HepG2 (cell line): Measurements from ENCODE around the gene NGFR. TPM values are rescaled to one million over a fixed set of nuclear protein-coding genes. Genes with fewer than 3 reads are reported as not detected.

Experiments used
- BORCS8-MEF2B ChIP-seq: sonication (generic); formaldehyde crosslinking; IDR thresholded peaks from 2 replicates; pipeline ENCODE4 v1.8.0; 2022; ENCODE audit warnings: mild to moderate bottlenecking, missing genetic modification reagents
- CERS6 ChIP-seq: sonication (generic); formaldehyde crosslinking; IDR thresholded peaks from 2 replicates; pipeline ENCODE4 v1.5.0; 2020; ENCODE audit warnings: missing genetic modification reagents
- CREBL2 ChIP-seq: sonication (generic); formaldehyde crosslinking; IDR thresholded peaks from 2 replicates; pipeline ENCODE4 v1.8.1; 2023; ENCODE audit warnings: missing genetic modification reagents, mild to moderate bottlenecking, borderline replicate concordance
- DZIP1 ChIP-seq: sonication (generic); formaldehyde crosslinking; IDR thresholded peaks from 2 replicates; pipeline ENCODE4 v1.5.0; 2020; ENCODE audit warnings: mild to moderate bottlenecking, missing genetic modification reagents
- EEA1 ChIP-seq: sonication (generic); formaldehyde crosslinking; IDR thresholded peaks from 2 replicates; pipeline ENCODE4 v1.5.1; 2020; ENCODE audit warnings: mild to moderate bottlenecking, missing genetic modification reagents, borderline replicate concordance
- ELF3 ChIP-seq: IDR thresholded peaks from 2 replicates; pipeline ENCODE4 v1.6.1; 2016; ENCODE audit warnings: missing genetic modification reagents, missing compliant biosample characterization
- ETV5 ChIP-seq: IDR thresholded peaks from 2 replicates; pipeline ENCODE4 v1.6.1; 2018; ENCODE audit warnings: missing biosample characterization, missing genetic modification reagents, inconsistent platforms, borderline replicate concordance
- FOXJ3 ChIP-seq: sonication (generic); formaldehyde crosslinking; IDR thresholded peaks from 2 replicates; pipeline ENCODE4 v1.4.0; 2020; ENCODE audit warnings: missing genetic modification reagents, mild to moderate bottlenecking, borderline replicate concordance
- FOXM1 ChIP-seq: sonication (generic); formaldehyde crosslinking; IDR thresholded peaks from 2 replicates; pipeline ENCODE4 v1.5.0; 2020; ENCODE audit warnings: missing genetic modification reagents
- GABPA ChIP-seq, 2 experiments: IDR thresholded peaks; 2 replicates each; pipeline ENCODE4 v1.6.1; 2011 to 2016; ENCODE audit warnings: low read depth in 2 of 2, low read length in 1 of 2, missing biosample characterization in 1 of 2, missing genetic modification characterization in 1 of 2
- MAZ ChIP-seq, 2 experiments: sonication (generic) in 1 of 2; formaldehyde crosslinking in 1 of 2; IDR thresholded peaks; 2 replicates each; pipeline versions ENCODE4 v1.5.0 to v1.6.1; 2012 to 2020; ENCODE audit warnings: low read depth in 2 of 2, mild to moderate bottlenecking in 2 of 2, borderline replicate concordance in 1 of 2, improper control_type of control experiment in 1 of 2, low read length in 1 of 2, missing genetic modification reagents in 1 of 2, moderate library complexity in 1 of 2
- ONECUT2 ChIP-seq: sonication (generic); formaldehyde crosslinking; IDR thresholded peaks from 2 replicates; pipeline ENCODE4 v1.4.0; 2020; ENCODE audit warnings: missing genetic modification reagents
- RXRA ChIP-seq: sonication (generic); formaldehyde crosslinking; IDR thresholded peaks from 2 replicates; pipeline ENCODE4 v1.5.1; 2020; ENCODE audit warnings: missing genetic modification reagents
- TBL1XR1 ChIP-seq: fragments of 150-350 bp; IDR thresholded peaks from 2 replicates; pipeline ENCODE4 v1.6.1; 2014; ENCODE audit warnings: borderline replicate concordance, low read length; ENCODE audit not compliant: partially characterized antibody
- TRIM22 ChIP-seq: fragments of 450-650 bp; IDR thresholded peaks from 2 replicates; pipeline ENCODE4 v1.6.1; 2017
- ZNF230 ChIP-seq: sonication (generic); formaldehyde crosslinking; IDR thresholded peaks from 2 replicates; pipeline ENCODE4 v1.4.0; 2020; ENCODE audit warnings: mild to moderate bottlenecking, missing genetic modification reagents
- ZNF430 ChIP-seq: sonication (generic); formaldehyde crosslinking; IDR thresholded peaks from 2 replicates; pipeline ENCODE4 v1.9.0; 2021; ENCODE audit warnings: mild to moderate bottlenecking, missing genetic modification reagents
- ZNF513 ChIP-seq: sonication (generic); formaldehyde crosslinking; conservative IDR thresholded peaks from 2 replicates; pipeline ENCODE4 v1.5.0; 2020; ENCODE audit warnings: missing genetic modification reagents
- ZNF766 ChIP-seq: sonication (generic); formaldehyde crosslinking; IDR thresholded peaks from 2 replicates; pipeline ENCODE4 v1.5.0; 2020; ENCODE audit warnings: missing genetic modification reagents, borderline replicate concordance
- ZSCAN12 ChIP-seq: sonication (generic); formaldehyde crosslinking; IDR thresholded peaks from 2 replicates; pipeline ENCODE4 v1.9.0; 2021; ENCODE audit warnings: mild to moderate bottlenecking, missing genetic modification reagents
- ZSCAN20 ChIP-seq: sonication (generic); formaldehyde crosslinking; IDR thresholded peaks from 2 replicates; pipeline ENCODE4 v1.4.0; 2020; ENCODE audit warnings: missing genetic modification reagents, mild to moderate bottlenecking, borderline replicate concordance
- polyA plus RNA-seq, 8 experiments: library from polyadenylated mRNA; depleted of rRNA in 3 of 8; stranded (reverse) in 7 of 8; unstranded in 1 of 8; fragments of >200 nt; fragmentation: Illumina TruSeq in 4 of 8; extraction: Trizol in 4 of 8; gene quantifications; 2 replicates each; pipeline versions ENCODE4 v1.2.1 to v1.2.3, GENCODE V29; 2011 to 2016; ENCODE audit warnings: low read depth in 4 of 8, missing spikeins in 1 of 8, mixed read lengths in 1 of 8; ENCODE audit not compliant: insufficient read depth in 1 of 8
- total RNA-seq, 5 experiments: library from RNA; depleted of rRNA; stranded (reverse); fragments of >200 nt; fragmentation: Illumina TruSeq; extraction: Trizol; gene quantifications; 2 replicates each; pipeline ENCODE4 v1.2.3, GENCODE V29; 2016; ENCODE audit warnings: low read depth in 1 of 5

The NGFR gene
- total and polyA plus RNA-seq, 2 of the 13 experiments (the other 11 are each of a cell fraction or from before 2014, with no cell fraction given) = 1.1 to 1.8 TPM

- TF ChIP-seq GABPA (IDR thresholded peaks at IDR 0.05; ENCODE audit: low read depth, low read length) (no peak), GABPA (CRISPR knock-in tag; IDR thresholded peaks at IDR 0.05; ENCODE audit: low read depth) (no peak), RXRA (peak; percentile 36; the same call in 1 of the 2 replicates), EEA1 (CRISPR knock-in tag) (peak; percentile 15; the same call in 1 of the 2 replicates), ZNF230 (CRISPR knock-in tag) (0 out of 2 replicates have a peak, but pooled peaks have one; percentile 5), TBL1XR1 (no peak), TRIM22 (no peak), ELF3 (CRISPR knock-in tag) (0 out of 2 replicates have a peak, but pooled peaks have one; percentile 26), ZSCAN20 (CRISPR knock-in tag) (0 out of 2 replicates have a peak, but pooled peaks have one; percentile 42), ETV5 (CRISPR knock-in tag) (0 out of 2 replicates have a peak, but pooled peaks have one; percentile 27), ZNF430 (CRISPR knock-in tag) (peak; percentile 46; the same call in 1 of the 2 replicates), DZIP1 (CRISPR knock-in tag) (peak; percentile 73; the same call in 1 of the 2 replicates), ONECUT2 (CRISPR knock-in tag) (no peak), BORCS8-MEF2B (0 out of 2 replicates have a peak, but pooled peaks have one; percentile 45), ZSCAN12 (CRISPR knock-in tag) (0 out of 2 replicates have a peak, but pooled peaks have one; percentile 56), FOXJ3 (no peak), MAZ (IDR thresholded peaks at IDR 0.05; ENCODE audit: borderline replicate concordance, low read depth, low read length) (no peak), MAZ (CRISPR knock-in tag; IDR thresholded peaks at IDR 0.05; ENCODE audit: low read depth) (no peak), CERS6 (0 out of 2 replicates have a peak, but pooled peaks have one; percentile 75), CREBL2 (CRISPR knock-in tag) (0 out of 2 replicates have a peak, but pooled peaks have one; percentile 49), ZNF513 (peak; percentile 81; the same call in 1 of the 2 replicates), FOXM1 (CRISPR knock-in tag) (peak; percentile 67; the same call in 1 of the 2 replicates), ZNF766 (CRISPR knock-in tag) (peak; percentile 63; the same call in 1 of the 2 replicates)
These were observed 1.2 kb downstream of the NGFR start (continued) for GRCh38 chr17:49496183-49496866.
